ENCODE measurements around the gene CD302. TPM values are rescaled to one million over a fixed set of nuclear protein-coding genes. Genes with fewer than 3 reads are reported as not detected.

The CD302 gene
- total RNA-seq, 1 experiment from 2014 or later: 3.3 TPM

GRCh38 chr2:159773426-159773825 lies 24.6 kb downstream of the CD302 start:
- no peak overlapping the region for H3K27ac ChIP-seq (ENCODE audit: low read length)
- in situ Hi-C loops (cut with HindIII; ENCODE audit: low pct_unique_long_range_greater_than_20kb, low sequenced_read_pairs): no loop called here
- H3K36me3 ChIP-seq (ENCODE audit: control insufficient read depth, insufficient read depth, low read length): peaks cover 8% of the 10 kb centered on the region
- DNase-seq (ENCODE audit: low read depth, low spot score) (no peak), ATAC-seq (no peak)
- H3K4me1 ChIP-seq (ENCODE audit: control insufficient read depth, insufficient read depth, low read length): no peaks in the 10 kb centered on the region; the same call in 1 of the 2 replicates
- BruUV-seq (replicated peaks): no TSS peak
- H3K4me3 ChIP-seq (ENCODE audit: low read depth in 2 of 2, low read length in 2 of 2): no peak overlapping the region
- ChIA-PET POLR2A (no interaction called here), CTCF (no interaction called here)
- intact Hi-C loops (cut with micrococcal nuclease; ENCODE audit: unreplicated experiment): no loop called here
- TF ChIP-seq TCF7L2 (IDR thresholded peaks at IDR 0.05; ENCODE audit: low read depth, low read length): no peak
- TF ChIP-seq CTCF (IDR thresholded peaks at IDR 0.05): no peak
- TF ChIP-seq POLR2AphosphoS5 (IDR thresholded peaks at IDR 0.05; ENCODE audit: low read depth, low read length): no peak
- TF ChIP-seq REST (IDR thresholded peaks at IDR 0.05; ENCODE audit: insufficient read depth in 1 of 2, low read depth in 2 of 2, low read length in 1 of 2): no peak
- no peak for TF ChIP-seq SIN3A (IDR thresholded peaks at IDR 0.05; ENCODE audit: borderline replicate concordance, insufficient read depth, low read depth, low read length)
- H3K9me3 ChIP-seq (ENCODE audit: control insufficient read depth, insufficient read depth, low read depth, low read length): no peaks in the 10 kb centered on the region
- no peaks in the 10 kb centered on the region for H3K27me3 ChIP-seq (ENCODE audit: control insufficient read depth, insufficient read depth, low read length)

- TF ChIP-seq POLR2AphosphoS5 (IDR thresholded peaks at IDR 0.05; ENCODE audit: low read depth, low read length) (no peak), TCF7L2 (IDR thresholded peaks at IDR 0.05; ENCODE audit: low read depth, low read length) (no peak), REST (IDR thresholded peaks at IDR 0.05; ENCODE audit: insufficient read depth in 1 of 2, low read depth in 2 of 2, low read length in 1 of 2) (no peak), SIN3A (IDR thresholded peaks at IDR 0.05; ENCODE audit: borderline replicate concordance, insufficient read depth, low read depth, low read length) (no peak), CTCF (IDR thresholded peaks at IDR 0.05) (no peak)
- in situ Hi-C loops (cut with HindIII; ENCODE audit: low pct_unique_long_range_greater_than_20kb, low sequenced_read_pairs): no loop called here
- no TSS peak for BruUV-seq (replicated peaks)
- ATAC-seq (no peak), DNase-seq (ENCODE audit: low read depth, low spot score) (no peak)
- Histone ChIP-seq H3K36me3 (ENCODE audit: control insufficient read depth, insufficient read depth, low read length) (peaks cover 37% of the 10 kb centered on the region), H3K27ac (ENCODE audit: low read length) (no peak overlapping the region), H3K9me3 (ENCODE audit: control insufficient read depth, insufficient read depth, low read depth, low read length) (no peaks in the 10 kb centered on the region), H3K27me3 (ENCODE audit: control insufficient read depth, insufficient read depth, low read length) (no peaks in the 10 kb centered on the region), H3K4me1 (ENCODE audit: control insufficient read depth, insufficient read depth, low read length) (no peaks in the 10 kb centered on the region; the same call in 1 of the 2 replicates), H3K4me3 (ENCODE audit: low read depth in 2 of 2, low read length in 2 of 2) (no peak overlapping the region)
- ChIA-PET CTCF (no interaction called here), POLR2A (no interaction called here)
- intact Hi-C loops (cut with micrococcal nuclease; ENCODE audit: unreplicated experiment): no loop called here
These were observed 28.9 kb downstream of the CD302 start for GRCh38 chr2:159769147-159769546.
